H1 (cell line): ENCODE measurements around the gene UBE2I.

Experiments
- CHD1 ChIP-seq: IDR thresholded peaks from 2 replicates; pipeline ENCODE4 v1.6.1; 2012; ENCODE audit warnings: low read depth, low read length, improper control_type of control experiment
- EGR1 ChIP-seq: IDR thresholded peaks from 2 replicates; pipeline ENCODE4 v1.6.1; 2011; ENCODE audit warnings: low read depth, low read length, borderline replicate concordance
- POLR2AphosphoS5 ChIP-seq: IDR thresholded peaks from 2 replicates; pipeline ENCODE4 v1.6.1; 2011; ENCODE audit warnings: low read depth, low read length
- RAD21 ChIP-seq, 2 experiments: IDR thresholded peaks in 1 of 2; conservative IDR thresholded peaks in 1 of 2; 2 replicates each; pipeline ENCODE4 v1.6.1; 2011; ENCODE audit warnings: low read depth in 2 of 2, low read length in 2 of 2, improper control_type of control experiment in 1 of 2, inconsistent platforms in 1 of 2, mild to moderate bottlenecking in 1 of 2, moderate library complexity in 1 of 2
- RNF2 ChIP-seq: fragments of 200-900, 300-1000 bp; sonication (generic); IDR thresholded peaks from 2 replicates; pipeline ENCODE4 v1.7.1; 2016; ENCODE audit warnings: borderline replicate concordance, low read depth, mild to moderate bottlenecking, antibody characterized with exemption, low read length; ENCODE audit not compliant: poor library complexity, severe bottlenecking; ENCODE audit errors: missing control alignments
- SRF ChIP-seq: IDR thresholded peaks from 2 replicates; pipeline ENCODE4 v1.6.1; 2011; ENCODE audit warnings: mild to moderate bottlenecking, low read depth, low read length, moderate library complexity
- TAF1 ChIP-seq: IDR thresholded peaks from 2 replicates; pipeline ENCODE4 v1.6.1; 2011; ENCODE audit warnings: mild to moderate bottlenecking, low read depth, low read length
- TEAD4 ChIP-seq: IDR thresholded peaks from 2 replicates; pipeline ENCODE4 v1.6.1; 2012; ENCODE audit warnings: low read depth, low read length, inconsistent platforms, mixed read lengths
- USF2 ChIP-seq: IDR thresholded peaks from 2 replicates; pipeline ENCODE4 v1.6.1; 2011; ENCODE audit warnings: low read length, improper control_type of control experiment
- ZNF274 ChIP-seq: IDR thresholded peaks from 2 replicates; pipeline ENCODE4 v1.7.0; 2012; ENCODE audit warnings: low read length, borderline replicate concordance; ENCODE audit errors: extremely low read depth
- TF ChIP-seq, protein P1 (sequence below), 3 experiments: IDR thresholded peaks; 1 replicate in 2 of 3; 2 replicates in 1 of 3; pipeline versions ENCODE4 v1.5.1 to v1.6.1; 2011; ENCODE audit warnings: low read length in 3 of 3, mild to moderate bottlenecking in 3 of 3, inconsistent platforms in 2 of 3, low read depth in 1 of 3, moderate library complexity in 1 of 3; ENCODE audit not compliant: insufficient read depth in 1 of 3; ENCODE audit errors: control extremely low read depth in 1 of 3

DNA sequence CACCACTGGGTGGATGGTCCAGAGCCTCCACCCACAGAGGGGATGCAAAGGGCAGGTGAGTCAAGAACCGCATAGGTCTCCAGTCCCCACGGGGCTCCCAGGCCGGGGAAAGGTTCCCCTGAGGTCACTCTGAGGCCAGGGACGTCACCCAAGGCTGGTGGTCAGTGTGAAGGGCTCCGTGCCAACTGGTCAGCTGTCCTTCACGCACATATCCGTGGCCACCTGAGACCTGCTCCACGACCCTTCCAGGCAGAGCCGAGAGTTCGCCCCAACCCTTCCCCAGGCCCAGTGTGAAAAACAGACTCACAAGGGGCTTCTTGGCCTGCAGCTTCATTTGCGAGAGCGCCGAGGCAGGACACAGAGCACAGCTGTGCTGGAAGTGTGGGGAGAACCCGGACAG, 39.5 kb downstream of the UBE2I start:
- TF ChIP-seq ZNF274 (no peak), POLR2AphosphoS5 (no peak), TAF1 (no peak), RAD21 (IDR thresholded peaks at IDR 0.05 in 1 of 2, conservative IDR thresholded peaks at IDR 0.05 in 1 of 2; ENCODE audit: low read depth in 2 of 2, low read length in 2 of 2) (no peak), TEAD4 (no peak), SRF (no peak), CHD1 (no peak), EGR1 (no peak), USF2 (no peak), RNF2 (no peak)
- TF ChIP-seq, protein P1, sequence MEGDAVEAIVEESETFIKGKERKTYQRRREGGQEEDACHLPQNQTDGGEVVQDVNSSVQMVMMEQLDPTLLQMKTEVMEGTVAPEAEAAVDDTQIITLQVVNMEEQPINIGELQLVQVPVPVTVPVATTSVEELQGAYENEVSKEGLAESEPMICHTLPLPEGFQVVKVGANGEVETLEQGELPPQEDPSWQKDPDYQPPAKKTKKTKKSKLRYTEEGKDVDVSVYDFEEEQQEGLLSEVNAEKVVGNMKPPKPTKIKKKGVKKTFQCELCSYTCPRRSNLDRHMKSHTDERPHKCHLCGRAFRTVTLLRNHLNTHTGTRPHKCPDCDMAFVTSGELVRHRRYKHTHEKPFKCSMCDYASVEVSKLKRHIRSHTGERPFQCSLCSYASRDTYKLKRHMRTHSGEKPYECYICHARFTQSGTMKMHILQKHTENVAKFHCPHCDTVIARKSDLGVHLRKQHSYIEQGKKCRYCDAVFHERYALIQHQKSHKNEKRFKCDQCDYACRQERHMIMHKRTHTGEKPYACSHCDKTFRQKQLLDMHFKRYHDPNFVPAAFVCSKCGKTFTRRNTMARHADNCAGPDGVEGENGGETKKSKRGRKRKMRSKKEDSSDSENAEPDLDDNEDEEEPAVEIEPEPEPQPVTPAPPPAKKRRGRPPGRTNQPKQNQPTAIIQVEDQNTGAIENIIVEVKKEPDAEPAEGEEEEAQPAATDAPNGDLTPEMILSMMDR (IDR thresholded peaks at IDR 0.05; ENCODE audit: control extremely low read depth in 1 of 3, insufficient read depth in 1 of 3, low read depth in 1 of 3, low read length in 3 of 3) = no peak
